ENCODE measurements around the gene BCL11A.
A peak's percentile ranks its signal among the peaks of the same experiment; 100 is the strongest.

- TF ChIP-seq POLR2AphosphoS5 (IDR thresholded peaks at IDR 0.05) = peak; percentile 63 to 80 (median 72)
- TF ChIP-seq, protein P1, sequence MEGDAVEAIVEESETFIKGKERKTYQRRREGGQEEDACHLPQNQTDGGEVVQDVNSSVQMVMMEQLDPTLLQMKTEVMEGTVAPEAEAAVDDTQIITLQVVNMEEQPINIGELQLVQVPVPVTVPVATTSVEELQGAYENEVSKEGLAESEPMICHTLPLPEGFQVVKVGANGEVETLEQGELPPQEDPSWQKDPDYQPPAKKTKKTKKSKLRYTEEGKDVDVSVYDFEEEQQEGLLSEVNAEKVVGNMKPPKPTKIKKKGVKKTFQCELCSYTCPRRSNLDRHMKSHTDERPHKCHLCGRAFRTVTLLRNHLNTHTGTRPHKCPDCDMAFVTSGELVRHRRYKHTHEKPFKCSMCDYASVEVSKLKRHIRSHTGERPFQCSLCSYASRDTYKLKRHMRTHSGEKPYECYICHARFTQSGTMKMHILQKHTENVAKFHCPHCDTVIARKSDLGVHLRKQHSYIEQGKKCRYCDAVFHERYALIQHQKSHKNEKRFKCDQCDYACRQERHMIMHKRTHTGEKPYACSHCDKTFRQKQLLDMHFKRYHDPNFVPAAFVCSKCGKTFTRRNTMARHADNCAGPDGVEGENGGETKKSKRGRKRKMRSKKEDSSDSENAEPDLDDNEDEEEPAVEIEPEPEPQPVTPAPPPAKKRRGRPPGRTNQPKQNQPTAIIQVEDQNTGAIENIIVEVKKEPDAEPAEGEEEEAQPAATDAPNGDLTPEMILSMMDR (IDR thresholded peaks at IDR 0.05 in 8 of 11, conservative IDR thresholded peaks at IDR 0.05 in 3 of 11) = peak; percentile 49 to 92 (median 81)
These were observed 114.1 kb downstream of the BCL11A start for GRCh38 chr2:60439219-60439974.
